ELF-1 (cell line): ENCODE data around the gene COL5A1.
"Not testable (repeated sequence)": the region's sequence is repeated elsewhere in the genome, so short reads cannot be mapped to it uniquely, and the experiment has no call there.

Experiments
- DNase-seq: peaks from one replicate; pipeline ENCODE4 v3.0.0-alpha.2; 2016; ENCODE audit warnings: low read depth, low spot score

Gene COL5A1

GRCh38 chr9:134707731-134708671, 66.4 kb downstream of the COL5A1 start:
- DNase-seq, result no peak

GRCh38 chr9:134708672-134709038, 67.1 kb downstream of the COL5A1 start:
- no peak for DNase-seq

GRCh38 chr9:134709512-134710270, 68.1 kb downstream of the COL5A1 start:
- DNase-seq, result no peak

DNA sequence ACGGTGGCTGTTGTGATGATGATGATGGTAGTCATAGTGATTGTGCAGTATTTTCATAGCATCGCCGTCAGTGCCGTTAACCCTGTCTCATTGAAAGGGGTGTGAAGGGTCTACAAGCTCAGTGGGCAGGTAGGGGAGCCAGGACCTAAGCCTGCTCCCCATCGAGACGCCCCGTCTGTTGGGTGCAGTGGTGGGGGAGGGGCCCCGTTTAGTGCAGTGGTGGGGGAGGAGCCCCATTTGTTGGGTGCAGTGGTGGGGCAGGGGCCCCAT, 68.6 kb downstream of the COL5A1 start:
- DNase-seq, result no peak

- no peak for DNase-seq
Observed at GRCh38 chr9:134710901-134711300, 69.3 kb downstream of the COL5A1 start.

DNA sequence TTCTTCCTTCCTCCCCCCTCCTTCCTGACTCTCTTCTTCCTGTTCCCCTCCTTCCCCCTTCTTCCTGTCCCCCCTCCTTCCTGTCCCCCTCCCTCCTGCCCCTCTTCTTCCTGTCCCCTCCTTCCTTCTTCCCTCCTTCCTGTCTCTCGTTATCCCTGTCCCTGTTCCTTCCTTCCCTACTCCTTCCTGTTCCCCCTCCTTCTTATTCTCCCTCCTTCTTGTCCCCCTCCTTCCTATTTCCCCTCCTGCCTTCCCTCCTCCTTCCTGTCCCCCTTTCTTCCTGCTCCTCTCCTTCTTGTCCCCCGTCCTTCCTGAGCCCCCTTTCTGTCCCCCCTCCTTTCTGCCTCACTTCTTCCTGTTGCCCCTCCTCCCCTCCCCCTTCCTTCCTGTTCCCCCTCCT, 70.6 kb downstream of the COL5A1 start:
- no peak for DNase-seq

DNA sequence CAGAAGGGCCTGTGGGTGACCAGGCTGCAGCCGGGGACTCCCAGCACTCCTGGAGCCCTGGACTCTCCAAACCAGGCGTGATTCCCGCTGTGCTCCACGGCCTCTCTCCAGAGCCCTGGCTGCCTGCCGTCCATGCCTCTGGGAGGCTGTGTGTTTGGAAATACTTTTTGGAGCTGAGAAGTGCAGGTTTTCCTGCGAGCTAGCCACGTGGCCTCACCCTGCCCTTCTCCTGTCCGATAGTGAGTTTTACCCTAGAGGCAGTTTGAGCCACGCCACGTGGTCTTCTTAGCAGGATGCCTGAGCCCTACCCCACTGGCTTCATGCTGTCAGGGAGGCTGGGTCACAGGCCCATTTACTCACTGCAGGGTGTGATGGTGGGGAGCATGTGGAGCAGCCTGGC, 71.3 kb downstream of the COL5A1 start:
- DNase-seq, result no peak

- DNase-seq, result not testable (repeated sequence)
Observed at GRCh38 chr9:134715536-134715935, 73.9 kb downstream of the COL5A1 start.

DNA sequence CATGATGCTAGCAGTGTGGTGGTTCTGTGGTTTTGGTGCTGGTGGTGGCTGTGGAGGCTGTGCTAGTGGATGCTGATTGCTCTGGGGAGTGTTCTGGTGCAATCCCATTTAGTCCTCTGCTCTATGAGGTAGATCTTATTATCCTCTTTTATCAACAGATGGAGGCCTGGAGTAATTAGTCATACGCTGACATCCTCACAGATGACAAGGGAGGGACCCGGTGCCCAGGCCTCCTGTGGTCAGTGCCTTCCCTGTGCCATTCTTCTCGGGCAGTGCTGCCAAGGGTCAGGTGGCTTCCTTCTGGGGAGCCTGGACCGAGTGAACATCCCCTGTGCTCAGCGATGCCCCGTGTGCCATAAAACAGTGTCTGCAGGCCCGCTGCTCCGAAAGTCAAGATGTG, 74.5 kb downstream of the COL5A1 start:
- DNase-seq, result no peak

GRCh38 chr9:134717056-134717455, 75.5 kb downstream of the COL5A1 start:
- no peak for DNase-seq

DNA sequence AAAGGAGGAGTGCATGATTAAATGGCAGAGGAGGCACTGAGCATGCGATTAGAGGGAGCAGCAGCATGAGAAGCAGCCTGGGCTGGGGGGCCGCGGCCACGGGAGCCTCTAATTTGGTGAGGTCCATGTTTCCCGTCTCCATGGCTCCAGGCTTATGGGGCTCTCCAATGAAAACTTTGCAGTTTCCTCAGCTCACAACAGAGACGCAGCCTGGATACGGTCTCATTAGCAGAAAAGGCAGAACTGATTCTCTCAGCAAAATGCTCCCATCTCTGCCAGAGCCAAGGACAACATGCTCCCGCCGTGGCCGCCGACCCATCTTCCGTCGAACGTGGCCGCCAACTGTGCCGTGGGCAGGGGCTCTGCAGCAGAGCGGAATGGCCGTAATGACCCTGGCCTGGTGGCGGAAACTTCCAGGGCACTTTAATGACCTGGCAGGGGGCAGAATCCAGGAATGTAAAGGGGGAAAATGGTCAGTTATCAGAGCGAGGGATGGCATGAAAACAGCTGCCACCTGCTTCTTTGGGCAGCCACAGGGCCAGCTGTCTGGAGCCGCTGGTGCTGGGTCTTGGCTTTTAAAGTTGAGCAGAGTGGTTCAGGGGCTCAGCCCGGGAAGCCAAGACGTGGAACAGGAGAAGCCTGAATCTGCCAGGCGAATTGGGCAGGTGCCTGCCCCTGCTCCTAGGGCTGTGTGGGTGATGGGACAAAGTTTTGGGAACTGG, 76.5 kb downstream of the COL5A1 start:
- DNase-seq, result no peak

DNA sequence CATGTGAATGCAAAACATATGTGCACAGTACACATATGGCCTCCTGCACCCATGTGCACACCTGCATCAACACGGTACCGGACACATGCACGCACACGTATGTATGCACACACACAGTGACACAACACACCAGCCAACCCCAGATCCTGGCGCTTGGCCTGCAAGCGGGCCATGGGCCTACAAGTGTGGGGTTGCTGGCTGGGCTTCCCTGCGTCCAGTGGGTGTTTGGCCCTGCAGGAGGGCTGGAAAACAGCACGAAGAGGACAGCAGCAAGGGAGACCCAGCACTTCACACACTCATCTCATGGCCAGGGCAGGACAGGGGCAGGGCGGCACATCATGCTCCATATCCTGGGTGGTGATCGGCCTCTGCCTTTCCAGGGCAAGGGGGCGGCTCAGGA, 77.7 kb downstream of the COL5A1 start:
- no peak for DNase-seq

DNA sequence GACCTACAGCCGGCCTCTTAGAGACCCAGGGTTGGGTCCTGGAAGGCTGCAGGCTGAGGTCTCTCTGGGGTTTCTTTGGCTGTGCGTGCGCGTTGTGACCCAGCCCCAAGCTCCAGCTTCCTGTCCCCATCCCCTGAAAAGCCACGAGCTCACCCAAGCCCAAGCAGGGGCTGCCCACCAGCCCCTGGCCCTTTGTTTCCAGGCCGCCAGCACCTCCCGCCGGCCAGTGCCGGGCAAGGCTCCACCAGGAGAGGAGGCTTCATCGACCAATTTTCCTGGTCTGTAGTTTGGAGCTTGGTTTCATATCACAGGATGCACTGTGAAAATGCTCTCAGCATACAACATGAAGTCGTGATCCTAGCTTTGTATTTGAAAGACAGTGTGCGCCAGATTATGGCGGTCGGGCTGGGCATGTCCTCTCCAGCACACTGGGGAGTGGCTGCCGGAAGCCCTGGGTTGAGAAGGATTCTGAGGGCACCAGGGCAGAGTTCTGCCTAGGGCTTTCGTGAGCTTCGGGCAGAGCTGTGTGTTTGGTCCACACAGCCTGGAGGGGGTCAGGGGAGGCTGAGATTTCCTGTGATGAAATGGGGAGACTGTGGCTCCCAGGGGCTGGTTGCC, 78.6 kb downstream of the COL5A1 start:
- DNase-seq, result no peak

- DNase-seq, result no peak
Observed at GRCh38 chr9:134720796-134721195, 79.2 kb downstream of the COL5A1 start.

- DNase-seq, result no peak
Observed at GRCh38 chr9:134721344-134721743, 79.7 kb downstream of the COL5A1 start.

GRCh38 chr9:134722120-134722701, 80.6 kb downstream of the COL5A1 start:
- no peak for DNase-seq

DNA sequence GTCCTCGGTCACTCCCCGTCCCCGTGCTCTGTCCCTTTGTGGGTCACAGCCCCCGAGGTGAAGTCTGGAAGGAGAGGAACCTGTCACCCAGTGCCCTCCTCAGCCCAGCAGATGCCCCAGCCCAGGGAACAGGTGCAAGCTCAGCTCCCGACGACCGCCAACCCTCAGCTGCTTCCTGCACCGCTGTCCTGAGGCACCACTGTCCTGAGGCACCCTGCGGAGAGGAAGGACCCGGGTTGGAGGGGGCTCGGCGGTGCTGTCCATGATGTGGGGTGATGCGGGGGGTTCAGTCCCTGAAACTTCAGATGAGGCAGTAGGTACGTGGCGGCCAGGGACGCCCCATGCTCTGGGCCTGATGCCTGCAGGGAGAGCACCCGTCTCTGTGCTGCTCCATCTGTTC, 81.4 kb downstream of the COL5A1 start:
- DNase-seq, result no peak

- no peak for DNase-seq
Observed at GRCh38 chr9:134723491-134724190, 82.0 kb downstream of the COL5A1 start.

DNA sequence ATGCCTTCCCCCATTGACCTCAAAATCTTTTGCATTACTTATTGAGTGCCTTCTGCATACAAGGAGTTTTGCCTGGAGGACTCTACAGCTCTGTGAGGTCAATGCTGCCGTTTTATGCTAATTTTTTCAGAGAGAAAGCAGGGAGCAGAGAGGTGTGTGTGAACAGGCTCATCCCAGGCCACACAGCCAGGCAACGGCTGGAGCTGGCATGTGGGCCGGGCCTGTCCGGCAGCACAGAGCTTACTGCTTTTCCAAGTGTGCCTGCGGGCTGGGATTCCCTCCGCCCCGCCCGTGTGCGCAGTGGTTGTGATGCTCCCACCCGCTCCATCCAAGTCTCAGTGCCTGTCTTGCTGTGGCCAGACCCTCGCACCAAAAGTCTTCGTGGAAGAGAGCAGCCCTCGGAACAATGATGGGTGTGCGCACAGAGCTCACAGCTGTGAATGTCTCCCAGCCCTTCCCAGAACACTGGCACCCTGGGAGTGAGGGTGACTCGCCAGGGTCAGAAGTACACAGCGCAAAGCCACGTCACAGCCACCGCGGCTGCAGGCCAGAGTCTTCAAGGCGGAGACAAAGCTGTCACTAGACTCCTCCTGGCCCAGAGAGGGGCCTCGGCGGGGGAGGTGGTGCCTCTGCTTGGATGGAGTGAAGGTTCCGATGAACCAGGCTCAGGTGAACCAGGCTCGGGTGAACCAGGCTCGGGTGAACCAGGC, 82.8 kb downstream of the COL5A1 start:
- DNase-seq, result peak; percentile 52

DNA sequence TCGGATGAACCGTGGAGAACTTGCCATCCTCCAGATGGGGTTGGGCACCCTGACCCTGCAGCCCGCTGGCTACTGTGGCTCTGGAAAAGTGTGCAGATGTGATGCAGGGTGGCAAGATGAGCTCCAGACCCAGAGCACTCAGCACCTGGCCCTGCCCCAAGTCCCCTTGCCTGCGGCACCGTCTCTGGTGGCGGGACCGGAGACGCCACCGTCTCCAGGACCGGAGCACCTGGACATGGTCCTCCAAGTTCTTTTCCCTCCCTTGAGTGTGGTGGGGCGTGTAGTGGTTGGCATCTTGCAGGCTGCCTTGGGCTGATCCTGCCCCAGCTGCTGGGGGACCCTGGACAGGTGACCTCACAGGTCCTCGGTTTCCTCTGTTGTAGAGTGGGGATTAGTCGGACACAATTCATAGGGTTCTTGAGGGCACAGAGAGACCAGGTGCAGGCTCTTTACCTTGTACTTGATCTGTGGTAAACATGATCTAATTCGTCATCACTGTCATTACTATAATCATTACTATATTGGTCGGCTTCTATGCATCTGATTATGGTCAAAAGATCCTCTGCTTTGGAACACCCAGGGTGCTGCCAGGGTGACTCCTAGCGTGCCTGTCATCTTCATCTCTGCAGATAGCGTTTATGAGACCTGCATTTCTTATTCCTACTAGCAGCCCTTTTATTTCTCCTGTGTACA, 83.5 kb downstream of the COL5A1 start:
- no peak for DNase-seq
